IPS-15b (cell line): Measurements from ENCODE around the gene HSD3B1.

Source experiments
- H3K27me3 ChIP-seq: one replicate; pipeline ENCODE4 v1.6.1; 2013; ENCODE audit warnings: low read length; ENCODE audit not compliant: control insufficient read depth, insufficient read depth
- H3K36me3 ChIP-seq: one replicate; pipeline ENCODE4 v1.6.1; 2013; ENCODE audit warnings: low read length; ENCODE audit not compliant: control insufficient read depth, insufficient read depth
- H3K4me1 ChIP-seq: one replicate; pipeline ENCODE4 v1.6.1; 2013; ENCODE audit warnings: mild to moderate bottlenecking, low read length; ENCODE audit not compliant: control insufficient read depth, insufficient read depth
- H3K4me3 ChIP-seq: one replicate; pipeline ENCODE4 v1.5.1; 2013; ENCODE audit warnings: low read depth, low read length
- H3K9ac ChIP-seq: one replicate; pipeline ENCODE4 v1.6.1; 2013; ENCODE audit warnings: low read depth, mild to moderate bottlenecking, low read length
- H3K9me3 ChIP-seq: one replicate; pipeline ENCODE4 v1.6.1; 2013; ENCODE audit warnings: mild to moderate bottlenecking, low read length; ENCODE audit not compliant: control insufficient read depth, insufficient read depth

HSD3B1 gene

GRCh38 chr1:119475866-119476439, 31.1 kb upstream of the HSD3B1 start:
- Histone ChIP-seq H3K27me3 (no peaks in the 10 kb centered on the region), H3K36me3 (no peaks in the 10 kb centered on the region), H3K9me3 (no peaks in the 10 kb centered on the region), H3K4me1 (peaks cover 3% of the 10 kb centered on the region), H3K4me3 (no peak overlapping the region), H3K9ac (no peak overlapping the region)

GRCh38 chr1:119477710-119478109, 29.3 kb upstream of the HSD3B1 start:
- Histone ChIP-seq H3K36me3 (no peaks in the 10 kb centered on the region), H3K27me3 (no peaks in the 10 kb centered on the region), H3K9ac (no peak overlapping the region), H3K4me1 (peaks cover 3% of the 10 kb centered on the region), H3K4me3 (no peak overlapping the region), H3K9me3 (no peaks in the 10 kb centered on the region)

GRCh38 chr1:119480175-119480574, 26.8 kb upstream of the HSD3B1 start:
- H3K9me3 ChIP-seq: no peaks in the 10 kb centered on the region
- no peaks in the 10 kb centered on the region for H3K27me3 ChIP-seq
- H3K36me3 ChIP-seq: no peaks in the 10 kb centered on the region
- peaks cover 3% of the 10 kb centered on the region for H3K4me1 ChIP-seq
- H3K9ac ChIP-seq: no peak overlapping the region
- no peak overlapping the region for H3K4me3 ChIP-seq

- no peaks in the 10 kb centered on the region for H3K36me3 ChIP-seq
- H3K27me3 ChIP-seq: no peaks in the 10 kb centered on the region
- H3K9ac ChIP-seq: no peak overlapping the region
- no peaks in the 10 kb centered on the region for H3K4me1 ChIP-seq
- no peaks in the 10 kb centered on the region for H3K9me3 ChIP-seq
- no peak overlapping the region for H3K4me3 ChIP-seq
Observed at GRCh38 chr1:119481951-119482350, 25.1 kb upstream of the HSD3B1 start.

GRCh38 chr1:119482517-119483425, 24.2 kb upstream of the HSD3B1 start:
- Histone ChIP-seq H3K4me3 (no peak overlapping the region), H3K27me3 (no peaks in the 10 kb centered on the region), H3K9me3 (no peaks in the 10 kb centered on the region), H3K36me3 (no peaks in the 10 kb centered on the region), H3K4me1 (no peaks in the 10 kb centered on the region), H3K9ac (no peak overlapping the region)

- no peaks in the 10 kb centered on the region for H3K4me1 ChIP-seq
- no peak overlapping the region for H3K9ac ChIP-seq
- no peaks in the 10 kb centered on the region for H3K9me3 ChIP-seq
- no peak overlapping the region for H3K4me3 ChIP-seq
- H3K36me3 ChIP-seq: no peaks in the 10 kb centered on the region
- H3K27me3 ChIP-seq: no peaks in the 10 kb centered on the region
Observed at GRCh38 chr1:119483441-119484200, 23.4 kb upstream of the HSD3B1 start.

GRCh38 chr1:119485201-119485600, 21.8 kb upstream of the HSD3B1 start:
- no peaks in the 10 kb centered on the region for H3K4me1 ChIP-seq

GRCh38 chr1:119488216-119488615, 18.8 kb upstream of the HSD3B1 start:
- no peaks in the 10 kb centered on the region for H3K36me3 ChIP-seq
- H3K4me1 ChIP-seq: no peaks in the 10 kb centered on the region
- H3K4me3 ChIP-seq: no peak overlapping the region
- H3K9ac ChIP-seq: no peak overlapping the region
- H3K9me3 ChIP-seq: no peaks in the 10 kb centered on the region
- H3K27me3 ChIP-seq: no peaks in the 10 kb centered on the region

More at GRCh38 chr1:119485201-119485600, 21.8 kb upstream of the HSD3B1 start:
- H3K9ac ChIP-seq: no peak overlapping the region
- H3K27me3 ChIP-seq: no peaks in the 10 kb centered on the region
- H3K36me3 ChIP-seq: no peaks in the 10 kb centered on the region
- no peaks in the 10 kb centered on the region for H3K9me3 ChIP-seq
- no peak overlapping the region for H3K4me3 ChIP-seq

GRCh38 chr1:119489201-119489600, 17.8 kb upstream of the HSD3B1 start:
- H3K4me3 ChIP-seq: no peak overlapping the region
- no peaks in the 10 kb centered on the region for H3K27me3 ChIP-seq
- no peaks in the 10 kb centered on the region for H3K9me3 ChIP-seq
- H3K9ac ChIP-seq: no peak overlapping the region
- no peaks in the 10 kb centered on the region for H3K36me3 ChIP-seq
- no peaks in the 10 kb centered on the region for H3K4me1 ChIP-seq

- Histone ChIP-seq H3K4me3 (no peak overlapping the region), H3K9ac (no peak overlapping the region), H3K9me3 (no peaks in the 10 kb centered on the region), H3K27me3 (no peaks in the 10 kb centered on the region), H3K36me3 (no peaks in the 10 kb centered on the region), H3K4me1 (no peaks in the 10 kb centered on the region)
Observed at GRCh38 chr1:119490925-119491324, 16.1 kb upstream of the HSD3B1 start.

- Histone ChIP-seq H3K36me3 (no peaks in the 10 kb centered on the region), H3K9me3 (peaks cover 3% of the 10 kb centered on the region), H3K27me3 (no peaks in the 10 kb centered on the region), H3K9ac (no peak overlapping the region), H3K4me1 (no peaks in the 10 kb centered on the region), H3K4me3 (no peak overlapping the region)
Observed at GRCh38 chr1:119492763-119493162, 14.2 kb upstream of the HSD3B1 start.
